ENCODE measurements around the gene SMAD4. TPM values are rescaled to one million over a fixed set of nuclear protein-coding genes. Genes with fewer than 3 reads are reported as not detected.

SMAD4 gene
- total RNA-seq, 1 experiment from 2014 or later, result 172 TPM

DNA sequence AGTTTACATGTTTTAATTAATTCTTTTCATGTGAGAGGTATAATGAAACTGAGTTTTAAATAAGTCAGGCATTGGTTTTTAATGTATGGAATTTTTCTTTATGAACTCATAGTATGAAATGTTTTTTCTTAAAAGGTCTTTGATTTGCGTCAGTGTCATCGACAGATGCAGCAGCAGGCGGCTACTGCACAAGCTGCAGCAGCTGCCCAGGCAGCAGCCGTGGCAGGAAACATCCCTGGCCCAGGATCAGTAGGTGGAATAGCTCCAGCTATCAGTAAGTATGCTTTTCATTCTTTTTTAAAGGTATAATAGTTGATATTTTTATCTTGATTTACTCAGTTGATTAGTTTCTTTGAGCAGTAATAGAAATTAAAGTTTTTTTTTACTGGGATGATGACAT is 46.5 kb downstream of the SMAD4 start:
- Histone ChIP-seq H2BK5ac (ENCODE audit: insufficient read length, low read length) (no peak overlapping the region), H2BK20ac (ENCODE audit: low read depth, low read length, poor library complexity, severe bottlenecking) (no peak overlapping the region), H3K56ac (ENCODE audit: insufficient read length, low read depth, low read length) (no peak overlapping the region), H3K18ac (ENCODE audit: insufficient read length, low read depth, low read length) (no peak overlapping the region), H4K20me1 (ENCODE audit: control insufficient read depth, insufficient read depth, insufficient read length) (no peaks in the 10 kb centered on the region), H4K8ac (replicated peaks; ENCODE audit: insufficient read length, low read depth, low read length) (no peak overlapping the region), H2AFZ (ENCODE audit: low read length) (no peak overlapping the region), H2AK5ac (ENCODE audit: insufficient read length, low read length) (no peak overlapping the region), H3K4ac (ENCODE audit: low read depth, low read length) (no peak overlapping the region), H2BK12ac (ENCODE audit: insufficient read length, low read depth, low read length) (no peak overlapping the region), H2BK15ac (ENCODE audit: low read depth, low read length) (no peak overlapping the region), H3K79me1 (ENCODE audit: insufficient read depth, low read depth, low read length, poor library complexity, severe bottlenecking) (no peaks in the 10 kb centered on the region), H3K23me2 (ENCODE audit: insufficient read length, low read depth, low read length, poor library complexity, severe bottlenecking) (no peaks in the 10 kb centered on the region), H3K79me2 (ENCODE audit: insufficient read depth, low read length) (no peaks in the 10 kb centered on the region), H3K23ac (ENCODE audit: insufficient read length, low read depth, low read length) (no peak overlapping the region), H3K9ac (ENCODE audit: extremely low read depth, insufficient read length, low read length) (no peak overlapping the region), H3K27me3 (ENCODE audit: insufficient read depth, low read length) (no peaks in the 10 kb centered on the region), H3K14ac (ENCODE audit: insufficient read depth, low read length) (no peak overlapping the region), H4K5ac (ENCODE audit: insufficient read length, low read depth, low read length) (no peak overlapping the region), H3K4me2 (ENCODE audit: insufficient read depth, insufficient read length, low read length) (no peak overlapping the region), H3T11ph (ENCODE audit: low read length) (no peak overlapping the region), H3K27ac (ENCODE audit: insufficient read length, low read depth, low read length) (no peak overlapping the region), H3K9me3 (ENCODE audit: control insufficient read depth, low read depth, low read length) (no peaks in the 10 kb centered on the region), H4K91ac (ENCODE audit: insufficient read length, low read depth, low read length) (no peak overlapping the region), H3K4me1 (ENCODE audit: insufficient read depth, low read length) (no peaks in the 10 kb centered on the region), H2BK120ac (ENCODE audit: low read depth, low read length, poor library complexity, severe bottlenecking) (no peak overlapping the region)
- TF ChIP-seq, protein P1, sequence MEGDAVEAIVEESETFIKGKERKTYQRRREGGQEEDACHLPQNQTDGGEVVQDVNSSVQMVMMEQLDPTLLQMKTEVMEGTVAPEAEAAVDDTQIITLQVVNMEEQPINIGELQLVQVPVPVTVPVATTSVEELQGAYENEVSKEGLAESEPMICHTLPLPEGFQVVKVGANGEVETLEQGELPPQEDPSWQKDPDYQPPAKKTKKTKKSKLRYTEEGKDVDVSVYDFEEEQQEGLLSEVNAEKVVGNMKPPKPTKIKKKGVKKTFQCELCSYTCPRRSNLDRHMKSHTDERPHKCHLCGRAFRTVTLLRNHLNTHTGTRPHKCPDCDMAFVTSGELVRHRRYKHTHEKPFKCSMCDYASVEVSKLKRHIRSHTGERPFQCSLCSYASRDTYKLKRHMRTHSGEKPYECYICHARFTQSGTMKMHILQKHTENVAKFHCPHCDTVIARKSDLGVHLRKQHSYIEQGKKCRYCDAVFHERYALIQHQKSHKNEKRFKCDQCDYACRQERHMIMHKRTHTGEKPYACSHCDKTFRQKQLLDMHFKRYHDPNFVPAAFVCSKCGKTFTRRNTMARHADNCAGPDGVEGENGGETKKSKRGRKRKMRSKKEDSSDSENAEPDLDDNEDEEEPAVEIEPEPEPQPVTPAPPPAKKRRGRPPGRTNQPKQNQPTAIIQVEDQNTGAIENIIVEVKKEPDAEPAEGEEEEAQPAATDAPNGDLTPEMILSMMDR (conservative IDR thresholded peaks at IDR 0.05), result no peak
- H3K27ac Mint-ChIP-seq, result no peak overlapping the region
- no peaks in the 10 kb centered on the region for H3K9me3 Mint-ChIP-seq
- peaks cover 28 to 84% (median 81%) of the 10 kb centered on the region in 3 experiments; a peak in 6 of 7 replicates for H3K36me3 Mint-ChIP-seq (ENCODE audit: insufficient read depth in 1 of 3, low read depth in 3 of 3)
- no CpG with 5 or more reads among the region's 4 CpGs for WGBS (ENCODE audit: extremely low coverage, insufficient read length, low lambda C conversion rate)
- no peaks in the 10 kb centered on the region for H3K4me1 Mint-ChIP-seq
- DNase-seq, result no peak
- H3K27me3 Mint-ChIP-seq (ENCODE audit: low read depth), result no peaks in the 10 kb centered on the region
- no peak overlapping the region for H3K4me3 Mint-ChIP-seq

Data from H9 (cell line).